Gastrocnemius medialis (tissue), 4 donors: ENCODE data around the gene ABO. TPM values are rescaled to one million over a fixed set of nuclear protein-coding genes. Genes with fewer than 3 reads are reported as not detected.
"Not testable (repeated sequence)": the region's sequence is repeated elsewhere in the genome, so short reads cannot be mapped to it uniquely, and the experiment has no call there.

Experiments
- ATAC-seq, 2 donors: fragments of 150-250 bp; one replicate each; pipeline ENCODE4 v1.9.1; 2016
- DNase-seq, 2 donors: peaks; one replicate each; pipeline ENCODE4 v3.0.0-alpha.2; 2019
- H3K27ac ChIP-seq, 4 donors: fragments of 200-600 bp; sonication (generic); 1 replicate in 1 of 4; 2 replicates in 3 of 4; pipeline ENCODE4 v1.5.1; 2016 to 2018; ENCODE audit warnings: mild to moderate bottlenecking in 2 of 4, moderate library complexity in 1 of 4
- H3K27me3 ChIP-seq, 3 donors: fragments of 200-600 bp; sonication (generic) in 2 of 3; 1 replicate in 1 of 3; 2 replicates in 2 of 3; pipeline versions ENCODE4 v1.5.1 to v1.6.0; 2016 to 2019; ENCODE audit warnings: mild to moderate bottlenecking in 1 of 3, moderate library complexity in 1 of 3
- H3K36me3 ChIP-seq, 2 donors: fragments of 200-600 bp; sonication (generic) in 1 of 2; one replicate each; pipeline ENCODE4 v1.5.1; 2017 to 2018
- H3K4me1 ChIP-seq, 2 donors: fragments of 200-600 bp; sonication (generic) in 1 of 2; one replicate each; pipeline ENCODE4 v1.5.1; 2016 to 2017; ENCODE audit warnings: mild to moderate bottlenecking in 2 of 2
- H3K4me3 ChIP-seq, 4 donors: fragments of 200-600 bp; sonication (generic) in 3 of 4; 1 replicate in 1 of 4; 2 replicates in 3 of 4; pipeline ENCODE4 v1.5.1; 2016 to 2019; ENCODE audit warnings: mild to moderate bottlenecking in 2 of 4
- H3K9me3 ChIP-seq, 3 donors: fragments of 200-600 bp; sonication (generic) in 2 of 3; 1 replicate in 1 of 3; 2 replicates in 2 of 3; pipeline ENCODE4 v1.5.1; 2016 to 2019
- POLR2A ChIP-seq, 2 donors: fragments of 450-650 bp; IDR thresholded peaks; one replicate each; pipeline ENCODE4 v1.6.1; 2017; ENCODE audit warnings: antibody characterized with exemption in 2 of 2, mild to moderate bottlenecking in 2 of 2, moderate library complexity in 2 of 2
- in situ Hi-C, 4 donors: fragments of 200-750 bp; cut with MboI; loops; one replicate each; pipeline versions ENCODE4 v1.15.0 to v1.8.0; 2017; ENCODE audit warnings: low sequenced_read_pairs in 4 of 4
- intact Hi-C: fragments of 100-400 bp; cut with DNase I; formaldehyde crosslinking; loops from one replicate; pipeline ENCODE4 v1.15.1; 2023; ENCODE audit warnings: low total_unique reads
- total RNA-seq, 4 donors: library from RNA; depleted of rRNA; stranded (reverse); fragments of >200 nt; gene quantifications; one replicate each; pipeline versions ENCODE4 v1.1.0 to v1.2.3, GENCODE V29; 2016
- TF ChIP-seq, protein P1 (sequence below), 5 experiments: fragments of 450-650 bp in 3 of 5; fragments of 200-600 bp in 2 of 5; sonication (generic) in 2 of 5; IDR thresholded peaks in 4 of 5; conservative IDR thresholded peaks in 1 of 5; 1 replicate in 4 of 5; 2 replicates in 1 of 5; pipeline ENCODE4 v1.5.1; 2016 to 2019; ENCODE audit warnings: antibody characterized with exemption in 5 of 5, mild to moderate bottlenecking in 3 of 5, moderate library complexity in 3 of 5

ABO gene
- total RNA-seq, 4 donors from 2014 or later, result 0.24 to 2.4 (median 0.44) TPM; not detected in 1

DNA sequence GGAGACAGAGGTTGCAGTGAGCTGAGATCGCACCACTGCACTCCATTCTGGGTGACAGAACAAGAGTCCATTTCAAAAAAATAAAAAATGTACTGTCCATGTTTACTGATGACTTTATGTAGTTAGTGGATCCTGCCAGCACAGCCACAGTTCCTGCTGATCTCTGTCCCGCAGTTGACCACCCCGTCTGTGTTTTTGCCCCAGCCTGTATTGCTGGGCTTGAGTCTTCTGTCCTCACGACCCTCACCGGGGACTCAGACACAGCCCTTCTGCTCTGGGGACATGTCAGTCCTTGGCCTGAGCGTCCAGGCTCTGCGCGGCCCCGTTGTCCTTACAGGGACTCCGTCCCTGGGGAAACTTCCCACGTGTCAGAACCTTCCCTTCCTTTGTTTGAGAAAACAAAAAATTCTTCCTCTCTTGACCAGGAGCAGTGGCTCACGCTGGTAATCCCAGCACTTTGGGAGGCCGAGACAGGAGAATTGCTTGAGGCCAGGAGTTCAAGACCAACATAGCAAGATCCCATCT lies 46.5 kb upstream of the ABO start:
- in situ Hi-C loops, result no loop called here

DNA sequence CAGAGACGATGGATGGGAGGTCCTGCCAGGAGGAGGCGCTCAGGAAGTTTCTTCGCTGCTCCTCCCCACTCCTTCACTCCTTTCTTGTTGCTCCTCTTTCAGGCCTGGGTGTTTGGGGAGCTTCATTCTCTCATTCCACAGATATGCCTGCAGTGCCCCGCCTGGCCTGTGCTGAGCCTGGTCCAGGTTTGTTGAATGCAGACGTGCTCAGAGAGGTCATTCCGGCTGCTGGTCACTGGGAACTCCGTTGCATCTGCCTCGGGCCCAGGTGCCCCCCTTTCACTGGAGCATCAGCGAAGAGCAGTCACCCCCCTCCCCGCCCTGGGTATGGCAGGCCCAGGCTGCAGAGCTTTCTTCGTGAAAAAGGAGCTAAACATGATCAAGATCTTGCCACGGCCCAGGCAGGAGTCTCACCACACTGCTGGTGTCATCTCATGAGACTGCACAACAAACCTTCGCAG lies 45.5 kb upstream of the ABO start:
- no peak for TF ChIP-seq POLR2A (IDR thresholded peaks at IDR 0.05)
- TF ChIP-seq, protein P1, sequence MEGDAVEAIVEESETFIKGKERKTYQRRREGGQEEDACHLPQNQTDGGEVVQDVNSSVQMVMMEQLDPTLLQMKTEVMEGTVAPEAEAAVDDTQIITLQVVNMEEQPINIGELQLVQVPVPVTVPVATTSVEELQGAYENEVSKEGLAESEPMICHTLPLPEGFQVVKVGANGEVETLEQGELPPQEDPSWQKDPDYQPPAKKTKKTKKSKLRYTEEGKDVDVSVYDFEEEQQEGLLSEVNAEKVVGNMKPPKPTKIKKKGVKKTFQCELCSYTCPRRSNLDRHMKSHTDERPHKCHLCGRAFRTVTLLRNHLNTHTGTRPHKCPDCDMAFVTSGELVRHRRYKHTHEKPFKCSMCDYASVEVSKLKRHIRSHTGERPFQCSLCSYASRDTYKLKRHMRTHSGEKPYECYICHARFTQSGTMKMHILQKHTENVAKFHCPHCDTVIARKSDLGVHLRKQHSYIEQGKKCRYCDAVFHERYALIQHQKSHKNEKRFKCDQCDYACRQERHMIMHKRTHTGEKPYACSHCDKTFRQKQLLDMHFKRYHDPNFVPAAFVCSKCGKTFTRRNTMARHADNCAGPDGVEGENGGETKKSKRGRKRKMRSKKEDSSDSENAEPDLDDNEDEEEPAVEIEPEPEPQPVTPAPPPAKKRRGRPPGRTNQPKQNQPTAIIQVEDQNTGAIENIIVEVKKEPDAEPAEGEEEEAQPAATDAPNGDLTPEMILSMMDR (IDR thresholded peaks at IDR 0.05 in 4 of 5, conservative IDR thresholded peaks at IDR 0.05 in 1 of 5), result no peak
- no peak overlapping the region for H3K27ac ChIP-seq
- intact Hi-C loops, result no loop called here

More for the DNA sequence above, 46.5 kb upstream of the ABO start:
- H3K27ac ChIP-seq, result no peak overlapping the region
- DNase-seq (no peak), ATAC-seq (no peak)
- TF ChIP-seq, protein P1 (IDR thresholded peaks at IDR 0.05 in 4 of 5, conservative IDR thresholded peaks at IDR 0.05 in 1 of 5), result no peak
- TF ChIP-seq POLR2A (IDR thresholded peaks at IDR 0.05), result no peak
- H3K4me1 ChIP-seq, result no peaks in the 10 kb centered on the region
- H3K4me3 ChIP-seq, result no peak overlapping the region
- no peaks in the 10 kb centered on the region for H3K27me3 ChIP-seq
- intact Hi-C loops, result no loop called here
- H3K9me3 ChIP-seq, result no peaks in the 10 kb centered on the region
- no peaks in the 10 kb centered on the region for H3K36me3 ChIP-seq

DNA sequence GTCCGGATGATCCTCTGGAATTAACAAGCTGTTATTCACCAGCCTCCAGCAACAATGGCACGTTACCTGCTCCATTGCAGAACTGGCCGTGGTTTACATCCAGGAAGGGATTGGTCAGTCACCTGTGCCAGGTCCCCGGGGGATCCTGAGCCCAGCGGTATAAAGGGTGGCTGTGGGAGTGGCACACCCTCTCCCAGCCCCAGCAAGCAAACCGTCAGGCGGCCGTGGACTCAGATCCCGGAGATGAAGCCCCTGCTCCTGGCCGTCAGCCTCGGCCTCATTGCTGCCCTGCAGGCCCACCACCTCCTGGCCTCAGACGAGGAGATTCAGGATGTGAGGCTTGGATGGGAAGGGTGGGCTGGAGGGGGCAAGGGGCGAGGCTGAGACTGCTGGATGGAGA lies 42.5 kb upstream of the ABO start:
- H3K36me3 ChIP-seq, H3K27ac ChIP-seq, H3K27me3 ChIP-seq, intact Hi-C loops, DNase-seq, H3K9me3 ChIP-seq, H3K4me1 ChIP-seq, in situ Hi-C loops, H3K4me3 ChIP-seq, ATAC-seq: not testable (repeated sequence)

More for the DNA sequence above, 45.5 kb upstream of the ABO start:
- H3K27me3 ChIP-seq, result no peaks in the 10 kb centered on the region
- no peaks in the 10 kb centered on the region for H3K9me3 ChIP-seq
- no peak for DNase-seq
- ATAC-seq, result no peak
- no peak overlapping the region for H3K4me3 ChIP-seq
- in situ Hi-C loops, result no loop called here
- H3K36me3 ChIP-seq, result no peaks in the 10 kb centered on the region
- H3K4me1 ChIP-seq, result no peaks in the 10 kb centered on the region

DNA sequence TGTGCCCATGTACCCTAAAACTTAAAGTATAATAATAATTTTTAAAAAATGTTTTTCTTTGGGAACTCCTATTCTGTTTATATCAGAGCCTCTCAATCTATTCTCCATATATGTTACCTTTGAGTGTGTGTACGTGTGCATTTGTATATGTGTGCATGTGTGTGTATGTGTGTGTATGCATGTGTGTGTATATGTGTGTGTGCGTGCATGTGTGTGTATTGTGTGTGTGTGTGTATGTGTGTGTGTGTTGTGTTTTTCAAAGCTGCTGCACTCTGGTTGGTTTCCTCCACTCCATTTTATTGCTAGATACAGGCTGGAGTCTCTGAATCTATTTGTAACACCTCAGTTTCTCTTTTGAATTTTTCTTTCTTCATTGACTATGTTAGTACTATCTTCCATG lies 41.0 kb upstream of the ABO start:
- Histone ChIP-seq H3K4me3 (no peak overlapping the region), H3K27ac (no peak overlapping the region), H3K9me3 (no peaks in the 10 kb centered on the region), H3K4me1 (no peaks in the 10 kb centered on the region), H3K36me3 (no peaks in the 10 kb centered on the region), H3K27me3 (no peaks in the 10 kb centered on the region)
- DNase-seq (no peak), ATAC-seq (no peak)
- TF ChIP-seq, protein P1 (IDR thresholded peaks at IDR 0.05 in 4 of 5, conservative IDR thresholded peaks at IDR 0.05 in 1 of 5), result no peak
- no peak for TF ChIP-seq POLR2A (IDR thresholded peaks at IDR 0.05)
- intact Hi-C loops (no loop called here), in situ Hi-C loops (no loop called here)

DNA sequence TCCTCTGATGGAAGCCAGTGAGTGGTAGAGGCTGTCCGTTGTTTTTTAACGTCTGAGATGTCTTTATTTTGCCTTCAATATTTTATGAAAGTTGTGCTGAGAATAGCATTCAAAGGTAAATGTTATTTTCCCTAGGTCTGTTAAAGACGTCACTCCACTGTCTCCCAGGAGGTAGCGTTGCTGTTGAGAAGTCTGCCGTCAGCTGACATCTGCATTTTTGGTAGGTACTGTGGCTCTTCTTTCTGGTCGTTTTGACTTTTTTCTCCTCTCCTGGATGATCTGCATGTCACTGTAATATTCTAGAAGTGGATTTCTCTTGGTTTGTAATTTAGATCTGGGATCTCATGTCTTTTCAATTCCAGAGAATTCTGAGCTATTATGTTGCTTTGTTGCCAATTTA lies 34.6 kb upstream of the ABO start:
- ATAC-seq (no peak), DNase-seq (no peak)
- H3K27ac ChIP-seq, result no peak overlapping the region
- TF ChIP-seq, protein P1 (IDR thresholded peaks at IDR 0.05 in 4 of 5, conservative IDR thresholded peaks at IDR 0.05 in 1 of 5), result no peak
- TF ChIP-seq POLR2A (IDR thresholded peaks at IDR 0.05), result no peak
- in situ Hi-C loops (no loop called here), intact Hi-C loops (no loop called here)
- no peaks in the 10 kb centered on the region for H3K9me3 ChIP-seq
- H3K4me1 ChIP-seq, result no peaks in the 10 kb centered on the region
- H3K36me3 ChIP-seq, result no peaks in the 10 kb centered on the region
- H3K27me3 ChIP-seq, result peaks cover 3 to 14% (median 7%) of the 10 kb centered on the region in 3 donors
- H3K4me3 ChIP-seq, result no peak overlapping the region
